ENCODE data around the gene HIVEP3. TPM values are rescaled to one million over a fixed set of nuclear protein-coding genes. Genes with fewer than 3 reads are reported as not detected.

HIVEP3 gene
- total RNA-seq, 1 donor from 2014 or later = 6.5 TPM

DNA sequence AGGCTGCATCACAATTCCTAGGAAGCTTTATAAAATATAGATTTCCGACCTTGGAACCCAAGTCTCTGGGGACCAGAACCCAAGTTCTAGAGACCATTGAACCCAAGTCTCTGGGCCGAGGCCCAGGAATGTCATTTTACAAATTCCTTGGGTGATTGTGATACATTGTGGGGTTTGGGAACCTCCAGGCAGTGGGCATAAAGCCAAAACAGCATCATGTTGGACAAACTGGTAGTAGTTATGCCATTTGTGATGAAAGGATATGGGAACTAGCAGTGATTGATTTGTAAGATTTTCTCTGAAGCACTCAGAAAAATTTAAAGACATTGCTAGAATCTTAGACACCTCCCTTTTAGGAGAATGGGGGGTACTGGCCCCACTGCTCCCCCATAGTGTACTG, 160.2 kb downstream of the HIVEP3 start:
- ATAC-seq = no peak
- intact Hi-C loops (cut with micrococcal nuclease) = no loop called here

GRCh38 chr1:41754540-41754939, 164.2 kb downstream of the HIVEP3 start:
- intact Hi-C loops (cut with micrococcal nuclease) = no loop called here

More for the DNA sequence above, 160.2 kb downstream of the HIVEP3 start:
- no peak for DNase-seq

GRCh38 chr1:41752514-41753170, 166.1 kb downstream of the HIVEP3 start:
- ATAC-seq (no peak), DNase-seq (no peak)
- intact Hi-C loops (cut with micrococcal nuclease) = no loop called here

More at GRCh38 chr1:41754540-41754939, 164.2 kb downstream of the HIVEP3 start:
- ATAC-seq = no peak
- no peak for DNase-seq

GRCh38 chr1:41751804-41752513, 166.8 kb downstream of the HIVEP3 start:
- DNase-seq (no peak), ATAC-seq (peak; percentile 69)
- intact Hi-C loops (cut with micrococcal nuclease) = no loop called here

DNA sequence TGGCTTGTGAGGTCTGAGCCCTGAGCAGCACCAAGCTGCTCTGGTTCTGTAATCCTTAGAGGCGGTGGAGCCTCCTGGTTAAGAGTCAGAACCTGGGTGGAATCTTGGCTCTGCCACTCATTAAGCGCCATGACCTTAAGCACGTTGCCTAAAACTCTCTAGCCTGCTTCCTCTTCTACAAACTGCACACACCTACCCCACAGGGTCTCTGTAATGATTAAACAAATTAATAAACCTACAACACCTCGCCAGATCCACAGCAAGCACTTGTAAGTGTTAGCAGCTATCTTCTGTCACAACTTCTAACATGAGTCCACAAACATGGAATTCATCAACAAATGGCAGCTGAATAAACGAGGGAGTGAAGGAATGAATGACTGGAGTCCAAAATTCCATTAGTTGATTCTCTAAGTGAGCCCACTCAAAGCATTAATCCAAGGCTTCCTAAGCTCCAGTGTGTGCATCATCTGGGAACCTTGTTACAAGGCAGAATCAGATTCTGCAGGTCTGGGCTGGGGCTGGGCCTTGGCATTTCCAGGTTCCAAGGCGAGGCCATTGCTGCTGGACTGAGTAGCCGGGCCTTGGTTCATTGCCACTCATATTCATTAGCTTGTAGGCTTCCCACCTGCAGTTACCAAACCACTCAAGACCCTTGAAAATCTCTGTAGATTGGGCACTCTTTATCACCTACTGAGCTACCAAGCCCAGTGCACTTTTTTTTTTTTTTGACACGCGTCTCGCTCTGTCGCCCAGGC, 168.6 kb downstream of the HIVEP3 start:
- ATAC-seq = no peak
- intact Hi-C loops (cut with micrococcal nuclease) = no loop called here
- DNase-seq = no peak

GRCh38 chr1:41745022-41745421, 173.7 kb downstream of the HIVEP3 start:
- ATAC-seq (no peak), DNase-seq (no peak)
- intact Hi-C loops (cut with micrococcal nuclease) = no loop called here

GRCh38 chr1:41743366-41743765, 175.4 kb downstream of the HIVEP3 start:
- DNase-seq (no peak), ATAC-seq (no peak)
- intact Hi-C loops (cut with micrococcal nuclease) = no loop called here

- no peak for ATAC-seq
- intact Hi-C loops (cut with micrococcal nuclease) = no loop called here
- DNase-seq = no peak
These were observed 176.5 kb downstream of the HIVEP3 start for GRCh38 chr1:41742219-41742618.

DNA sequence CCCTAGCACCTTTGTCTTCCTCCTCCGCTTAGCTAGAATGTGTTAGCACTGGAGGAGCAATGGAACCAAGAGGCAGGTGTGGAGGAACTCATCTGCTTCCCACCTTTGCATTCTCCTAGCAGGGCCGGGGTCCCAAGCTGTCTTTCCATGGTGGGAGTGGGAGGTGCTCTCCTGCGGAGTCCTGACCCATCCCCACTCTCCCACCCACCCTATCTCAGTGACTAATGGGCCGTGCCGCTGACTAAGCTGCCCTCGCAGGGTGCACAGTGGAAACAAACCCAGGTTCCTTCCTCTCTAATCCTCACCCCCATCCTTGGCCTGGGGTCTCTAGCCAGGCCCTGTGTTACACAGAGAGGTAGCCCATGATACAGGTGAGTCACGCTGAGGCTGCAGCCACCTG, 177.5 kb downstream of the HIVEP3 start:
- no peak for ATAC-seq
- no peak for DNase-seq
- intact Hi-C loops (cut with micrococcal nuclease) = no loop called here

GRCh38 chr1:41740630-41741239, 178.0 kb downstream of the HIVEP3 start:
- DNase-seq (no peak), ATAC-seq (peak; percentile 15)
- intact Hi-C loops (cut with micrococcal nuclease) = no loop called here

DNA sequence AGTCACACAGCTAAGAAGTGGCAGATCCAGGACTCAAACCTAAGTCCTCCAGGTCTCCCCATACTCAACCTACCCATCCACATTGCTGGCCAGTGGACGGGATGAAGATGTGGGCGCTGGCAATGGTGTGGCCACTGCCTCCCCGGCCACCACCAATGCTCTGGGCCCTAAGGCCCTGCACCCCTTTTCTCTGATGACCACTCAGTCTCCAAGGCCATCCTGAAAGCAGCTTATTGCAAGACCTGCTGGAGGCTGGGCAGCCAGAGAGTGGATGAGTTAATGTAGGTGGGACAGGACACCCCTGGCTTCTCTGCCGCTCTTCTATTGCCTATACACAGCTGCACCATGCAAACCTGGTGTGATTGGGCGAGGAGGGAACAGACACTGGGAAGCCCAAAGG, 178.7 kb downstream of the HIVEP3 start:
- ATAC-seq = no peak
- intact Hi-C loops (cut with micrococcal nuclease) = no loop called here
- DNase-seq = no peak

DNA sequence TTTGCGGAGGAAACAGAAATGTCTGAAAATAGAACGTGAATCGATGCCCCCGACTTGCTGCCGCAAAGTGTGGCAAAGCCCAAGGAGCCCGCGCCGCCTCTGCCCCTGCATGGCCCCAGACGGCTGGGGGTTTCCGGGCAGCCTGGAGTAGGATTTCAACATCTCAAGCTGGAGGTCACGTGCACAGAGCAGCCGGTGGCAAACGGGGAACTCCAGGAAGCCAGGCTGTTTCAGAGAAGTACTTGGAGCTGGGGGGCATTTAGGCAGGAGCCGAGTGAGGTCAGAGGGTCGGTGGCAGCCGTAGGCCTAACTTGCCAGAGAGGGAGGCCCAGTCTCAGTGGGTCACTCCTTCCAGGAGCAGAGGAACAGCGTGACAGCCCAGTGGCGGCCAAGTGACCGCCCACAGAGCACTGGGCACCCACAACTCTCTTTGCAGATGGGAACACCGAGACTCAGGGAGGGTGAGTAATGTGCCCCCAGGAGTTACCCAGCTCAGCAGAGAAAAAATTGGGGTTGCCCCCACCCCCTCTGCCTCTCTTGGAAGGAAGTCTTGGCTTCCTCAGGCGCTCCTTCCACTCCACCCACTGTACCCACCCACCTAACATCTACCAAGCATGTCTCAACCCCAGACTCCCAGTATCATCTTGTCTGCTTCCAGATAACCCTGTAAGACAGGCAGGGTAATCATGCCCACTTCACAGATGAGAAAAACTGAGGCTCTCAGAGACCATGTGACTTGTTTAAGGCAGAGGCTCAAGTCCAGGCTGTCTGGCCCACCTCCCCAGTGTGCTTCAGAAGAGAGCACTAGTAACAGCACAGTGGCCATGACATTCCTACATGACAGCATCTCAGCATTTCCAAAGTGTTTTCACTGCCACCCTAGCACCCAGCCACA, 179.4 kb downstream of the HIVEP3 start:
- intact Hi-C loops (cut with micrococcal nuclease) = no loop called here
- ATAC-seq = peak; percentile 70
- peak; percentile 79 for DNase-seq

GRCh38 chr1:41738475-41738874, 180.2 kb downstream of the HIVEP3 start:
- no peak for ATAC-seq
- DNase-seq = no peak
- intact Hi-C loops (cut with micrococcal nuclease) = no loop called here

GRCh38 chr1:41738006-41738405, 180.7 kb downstream of the HIVEP3 start:
- DNase-seq (no peak), ATAC-seq (no peak)
- intact Hi-C loops (cut with micrococcal nuclease) = no loop called here

GRCh38 chr1:41735631-41736260, 183.0 kb downstream of the HIVEP3 start:
- DNase-seq (peak; percentile 57), ATAC-seq (peak; percentile 70)
- intact Hi-C loops (cut with micrococcal nuclease) = no loop called here

- peak; percentile 13 for ATAC-seq
- intact Hi-C loops (cut with micrococcal nuclease) = no loop called here
- no peak for DNase-seq
These were observed 183.6 kb downstream of the HIVEP3 start for GRCh38 chr1:41735139-41735538.

- no peak for DNase-seq
- no peak for ATAC-seq
- intact Hi-C loops (cut with micrococcal nuclease) = no loop called here
These were observed 184.3 kb downstream of the HIVEP3 start for GRCh38 chr1:41734201-41734970.

- DNase-seq (no peak), ATAC-seq (no peak)
- intact Hi-C loops (cut with micrococcal nuclease) = no loop called here
These were observed 185.0 kb downstream of the HIVEP3 start for GRCh38 chr1:41733725-41734124.
